ENCODE results near the gene PARD3.

PARD3 gene

DNA sequence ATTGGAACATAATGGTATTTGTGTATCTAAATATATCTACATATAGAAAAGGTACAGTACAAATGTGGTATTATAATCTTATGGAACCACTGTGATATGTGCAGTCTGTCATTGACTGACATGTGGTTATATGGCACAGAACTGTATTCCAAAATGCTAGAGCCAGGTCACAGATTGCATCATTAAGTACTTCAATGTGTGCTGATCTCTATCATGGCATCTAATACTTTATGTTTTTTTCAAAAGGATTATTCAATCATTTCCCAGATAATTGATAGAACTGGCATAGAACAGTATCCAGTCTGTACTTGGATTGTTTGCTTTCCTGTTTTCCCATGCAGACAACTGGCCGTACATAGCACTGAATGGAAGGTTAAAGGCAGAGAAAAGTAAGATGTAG lies 662.7 kb downstream of the PARD3 start:
- no peak for TF ChIP-seq CTCF (IDR thresholded peaks at IDR 0.05; ENCODE audit: control insufficient read depth, extremely low read depth, insufficient read depth)
- peak; percentile 97 for DNase-seq (ENCODE audit: low read depth)
- H3K4me3 ChIP-seq (ENCODE audit: low read depth, low read length): no peak overlapping the region

GRCh38 chr10:34151931-34152330 lies 663.2 kb downstream of the PARD3 start:
- no peak overlapping the region for H3K4me3 ChIP-seq (ENCODE audit: low read depth, low read length)
- TF ChIP-seq CTCF (IDR thresholded peaks at IDR 0.05; ENCODE audit: control insufficient read depth, extremely low read depth, insufficient read depth): no peak
- DNase-seq (ENCODE audit: low read depth): no peak

DNA sequence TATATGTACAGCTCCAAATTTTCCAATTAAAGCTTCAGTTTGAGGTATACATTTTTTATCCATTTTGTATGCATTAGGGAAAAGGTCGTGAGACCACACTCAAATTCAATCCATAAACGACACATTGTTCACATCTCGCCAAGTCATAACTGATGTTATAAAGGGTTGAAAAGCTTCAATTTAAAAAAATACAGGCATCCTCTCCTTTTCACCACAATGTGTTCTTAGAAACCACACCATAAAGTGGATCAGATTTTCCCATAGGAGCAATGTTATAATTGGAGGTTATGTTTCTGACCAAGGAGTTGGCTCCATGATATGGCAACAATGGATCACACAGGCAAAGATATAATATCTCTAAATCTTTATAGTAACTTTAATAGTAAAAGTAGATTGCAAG lies 663.6 kb downstream of the PARD3 start:
- no peak overlapping the region for H3K4me3 ChIP-seq (ENCODE audit: low read depth, low read length)
- peak; percentile 52 for DNase-seq (ENCODE audit: low read depth)
- no peak for TF ChIP-seq CTCF (IDR thresholded peaks at IDR 0.05; ENCODE audit: control insufficient read depth, extremely low read depth, insufficient read depth)

- no peak overlapping the region for H3K4me3 ChIP-seq (ENCODE audit: low read depth, low read length)
- no peak for TF ChIP-seq CTCF (IDR thresholded peaks at IDR 0.05; ENCODE audit: control insufficient read depth, extremely low read depth, insufficient read depth)
- DNase-seq (ENCODE audit: low read depth): no peak
Observed at GRCh38 chr10:34150103-34150502, 665.0 kb downstream of the PARD3 start.

DNA sequence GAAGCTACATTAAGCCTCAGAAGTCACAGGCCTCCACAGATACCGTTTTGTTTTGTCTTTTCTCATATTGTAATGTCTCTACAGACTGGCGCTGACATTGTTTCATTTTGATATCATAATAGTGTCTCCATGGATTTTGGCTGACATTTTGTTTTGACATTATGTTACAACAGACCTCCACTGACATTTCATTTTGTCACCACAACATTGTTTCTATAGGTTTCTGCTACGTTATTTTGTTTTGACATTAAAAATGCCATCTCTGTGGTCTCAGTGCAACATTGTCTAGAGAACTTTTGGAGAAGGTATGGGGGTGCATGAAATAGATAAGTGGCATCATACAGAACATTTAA lies 666.8 kb downstream of the PARD3 start:
- DNase-seq (ENCODE audit: low read depth): no peak
- TF ChIP-seq CTCF (IDR thresholded peaks at IDR 0.05; ENCODE audit: control insufficient read depth, extremely low read depth, insufficient read depth): no peak

DNA sequence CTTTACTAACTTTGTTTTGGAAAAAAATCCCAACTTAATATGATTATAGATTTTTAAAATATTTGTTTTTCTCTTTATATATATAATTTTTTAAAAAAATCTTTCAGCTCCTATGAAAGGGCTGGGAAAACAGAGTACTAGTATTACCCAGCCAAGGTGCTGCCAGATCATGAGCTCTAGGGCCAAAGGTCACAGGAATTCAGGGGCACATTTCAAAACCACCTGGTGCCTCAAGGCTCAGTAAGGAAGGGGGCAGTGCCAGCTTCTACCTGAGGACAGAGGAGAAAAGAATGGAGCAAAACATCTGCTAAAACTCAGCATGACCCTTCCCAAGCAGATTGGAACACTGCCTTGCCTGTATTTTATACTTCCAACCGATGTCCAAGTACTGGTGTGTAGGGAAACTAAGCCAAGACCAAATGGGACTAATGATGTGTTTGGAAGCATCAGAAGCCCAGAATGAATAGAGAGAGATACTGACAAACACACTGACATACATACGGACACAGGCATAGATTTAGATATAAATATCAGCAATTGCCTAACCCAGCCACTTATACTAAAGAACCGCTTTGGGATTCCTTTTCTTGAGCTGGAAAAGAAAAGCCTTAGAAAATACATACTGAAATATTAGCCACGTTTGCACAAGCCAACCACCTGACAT lies 667.3 kb downstream of the PARD3 start:
- H3K4me3 ChIP-seq (ENCODE audit: low read depth, low read length): no peak overlapping the region
- no peak for TF ChIP-seq CTCF (IDR thresholded peaks at IDR 0.05; ENCODE audit: control insufficient read depth, extremely low read depth, insufficient read depth)
- no peak for DNase-seq (ENCODE audit: low read depth)

More for the DNA sequence above, 666.8 kb downstream of the PARD3 start:
- H3K4me3 ChIP-seq (ENCODE audit: low read depth, low read length): no peak overlapping the region

- no peak for TF ChIP-seq CTCF (IDR thresholded peaks at IDR 0.05; ENCODE audit: control insufficient read depth, extremely low read depth, insufficient read depth)
Observed at GRCh38 chr10:34145715-34146114, 669.4 kb downstream of the PARD3 start.

More at GRCh38 chr10:34145715-34146114, 669.4 kb downstream of the PARD3 start:
- DNase-seq (ENCODE audit: low read depth): no peak
- H3K4me3 ChIP-seq (ENCODE audit: low read depth, low read length): no peak overlapping the region
